BJ (cell line): Measurements from ENCODE around the gene MAP3K15. TPM values are rescaled to one million over a fixed set of nuclear protein-coding genes. Genes with fewer than 3 reads are reported as not detected.
"Not testable (repeated sequence)": the region's sequence is repeated elsewhere in the genome, so short reads cannot be mapped to it uniquely, and the experiment has no call there.

Experiments
- CTCF ChIA-PET: fragments of 350-600 bp; formaldehyde crosslinking; extraction: SDS; loops from one replicate; lab custom pipeline; 2021; ENCODE audit warnings: antibody characterized with exemption, inconsistent platforms; lab: Yijun Ruan, JAX
- POLR2A ChIA-PET: fragments of 300-600 bp; sonication (Branson Sonifier 250); formaldehyde crosslinking; extraction: SDS; loops from one replicate; lab custom pipeline; 2021; ENCODE audit warnings: antibody characterized with exemption; lab: Charles Lee
- DNase-seq: peaks from one replicate; pipeline ENCODE4 v3.0.0-alpha.2; 2011; ENCODE audit warnings: low read depth
- H3K27me3 ChIP-seq: 2 replicates; pipeline ENCODE4 v1.6.0; 2011; ENCODE audit warnings: low read length; ENCODE audit not compliant: control insufficient read depth, insufficient read depth
- H3K36me3 ChIP-seq: 2 replicates; pipeline ENCODE4 v1.5.1; 2011; ENCODE audit warnings: low read length; ENCODE audit not compliant: control insufficient read depth, insufficient read depth
- H3K4me3 ChIP-seq: 2 replicates; pipeline ENCODE4 v1.5.1; 2011; ENCODE audit warnings: low read depth, mild to moderate bottlenecking, control low read depth, low read length
- polyA plus RNA-seq: library from polyadenylated mRNA; depleted of rRNA; stranded (reverse); fragments of >200 nt; gene quantifications from 2 replicates; pipeline ENCODE4 v1.2.3, GENCODE V29; 2011
- TF ChIP-seq, protein P1 (sequence below): IDR thresholded peaks from 2 replicates; pipeline ENCODE4 v1.5.1; 2011; ENCODE audit warnings: low read depth, mild to moderate bottlenecking, control low read depth, inconsistent platforms, low read length, moderate library complexity; ENCODE audit not compliant: insufficient read depth

MAP3K15 gene
- polyA plus RNA-seq, 1 experiment: 0.04 TPM

DNA sequence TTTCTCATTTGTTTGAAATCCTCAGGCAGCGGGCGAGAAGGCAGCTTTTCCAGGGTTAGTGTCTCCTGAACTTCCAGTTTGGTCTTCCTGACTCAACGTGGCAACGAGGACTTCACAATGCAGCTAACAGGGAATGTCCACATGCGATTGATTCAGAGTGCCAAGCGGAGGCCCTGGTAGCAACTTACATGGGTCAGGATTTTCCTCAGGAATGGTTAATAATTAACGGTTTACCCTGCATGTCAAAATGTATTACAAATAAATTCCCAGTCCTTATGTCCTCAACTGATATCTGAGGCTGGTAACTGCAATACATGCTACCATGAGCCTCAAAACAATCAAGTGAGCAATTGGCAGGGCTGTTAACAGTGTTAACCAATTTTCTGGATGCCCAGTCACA lies 67.2 kb downstream of the MAP3K15 start:
- no peak overlapping the region for H3K4me3 ChIP-seq
- TF ChIP-seq, protein P1, sequence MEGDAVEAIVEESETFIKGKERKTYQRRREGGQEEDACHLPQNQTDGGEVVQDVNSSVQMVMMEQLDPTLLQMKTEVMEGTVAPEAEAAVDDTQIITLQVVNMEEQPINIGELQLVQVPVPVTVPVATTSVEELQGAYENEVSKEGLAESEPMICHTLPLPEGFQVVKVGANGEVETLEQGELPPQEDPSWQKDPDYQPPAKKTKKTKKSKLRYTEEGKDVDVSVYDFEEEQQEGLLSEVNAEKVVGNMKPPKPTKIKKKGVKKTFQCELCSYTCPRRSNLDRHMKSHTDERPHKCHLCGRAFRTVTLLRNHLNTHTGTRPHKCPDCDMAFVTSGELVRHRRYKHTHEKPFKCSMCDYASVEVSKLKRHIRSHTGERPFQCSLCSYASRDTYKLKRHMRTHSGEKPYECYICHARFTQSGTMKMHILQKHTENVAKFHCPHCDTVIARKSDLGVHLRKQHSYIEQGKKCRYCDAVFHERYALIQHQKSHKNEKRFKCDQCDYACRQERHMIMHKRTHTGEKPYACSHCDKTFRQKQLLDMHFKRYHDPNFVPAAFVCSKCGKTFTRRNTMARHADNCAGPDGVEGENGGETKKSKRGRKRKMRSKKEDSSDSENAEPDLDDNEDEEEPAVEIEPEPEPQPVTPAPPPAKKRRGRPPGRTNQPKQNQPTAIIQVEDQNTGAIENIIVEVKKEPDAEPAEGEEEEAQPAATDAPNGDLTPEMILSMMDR: no peak
- no peaks in the 10 kb centered on the region for H3K27me3 ChIP-seq
- POLR2A ChIA-PET: no interaction called here
- DNase-seq: no peak
- no peaks in the 10 kb centered on the region for H3K36me3 ChIP-seq
- CTCF ChIA-PET: no interaction called here

DNA sequence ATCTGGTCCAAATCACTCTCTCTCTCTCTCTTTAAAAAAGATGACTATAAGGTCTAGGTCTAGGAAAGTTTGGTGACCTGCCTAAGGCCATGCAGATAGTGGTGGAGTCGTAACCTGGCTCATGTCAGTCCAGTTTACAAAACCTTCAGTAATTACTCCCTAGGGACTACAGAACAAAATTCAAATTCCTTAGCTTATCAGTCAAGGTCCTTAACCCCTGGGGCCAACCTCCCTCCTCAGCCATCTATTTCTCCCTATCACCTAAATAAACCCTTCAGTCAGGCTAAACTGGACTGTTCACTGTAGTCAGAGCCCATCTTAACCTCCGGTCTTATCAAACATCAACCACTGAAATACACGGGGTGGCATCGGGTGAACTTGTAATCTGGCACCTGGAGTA lies 68.9 kb downstream of the MAP3K15 start:
- Histone ChIP-seq H3K36me3 (no peaks in the 10 kb centered on the region), H3K27me3 (no peaks in the 10 kb centered on the region), H3K4me3 (no peak overlapping the region)
- POLR2A ChIA-PET: no interaction called here
- DNase-seq: no peak
- CTCF ChIA-PET: no interaction called here
- TF ChIP-seq, protein P1: no peak

DNA sequence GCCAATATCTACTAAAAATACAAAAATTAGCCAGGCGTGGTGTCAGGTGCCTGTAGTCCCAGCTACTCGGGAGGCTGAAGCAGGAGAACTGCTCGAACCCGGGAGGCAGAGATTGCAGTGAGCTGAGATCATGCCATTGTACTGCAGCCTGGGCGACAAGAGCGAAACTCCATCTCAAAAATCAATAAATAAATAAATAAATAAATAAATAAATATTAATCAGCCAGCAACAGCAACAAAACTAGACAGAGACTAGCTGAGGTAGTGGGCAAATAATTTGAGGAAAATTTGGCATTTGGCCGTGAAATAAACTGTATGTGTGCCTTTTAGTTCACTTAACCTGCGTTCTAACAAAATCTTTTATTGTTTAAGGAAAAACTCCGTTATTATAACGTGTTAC lies 69.5 kb downstream of the MAP3K15 start:
- H3K4me3 ChIP-seq, H3K27me3 ChIP-seq, POLR2A ChIA-PET, CTCF ChIA-PET, DNase-seq, H3K36me3 ChIP-seq: not testable (repeated sequence)

DNA sequence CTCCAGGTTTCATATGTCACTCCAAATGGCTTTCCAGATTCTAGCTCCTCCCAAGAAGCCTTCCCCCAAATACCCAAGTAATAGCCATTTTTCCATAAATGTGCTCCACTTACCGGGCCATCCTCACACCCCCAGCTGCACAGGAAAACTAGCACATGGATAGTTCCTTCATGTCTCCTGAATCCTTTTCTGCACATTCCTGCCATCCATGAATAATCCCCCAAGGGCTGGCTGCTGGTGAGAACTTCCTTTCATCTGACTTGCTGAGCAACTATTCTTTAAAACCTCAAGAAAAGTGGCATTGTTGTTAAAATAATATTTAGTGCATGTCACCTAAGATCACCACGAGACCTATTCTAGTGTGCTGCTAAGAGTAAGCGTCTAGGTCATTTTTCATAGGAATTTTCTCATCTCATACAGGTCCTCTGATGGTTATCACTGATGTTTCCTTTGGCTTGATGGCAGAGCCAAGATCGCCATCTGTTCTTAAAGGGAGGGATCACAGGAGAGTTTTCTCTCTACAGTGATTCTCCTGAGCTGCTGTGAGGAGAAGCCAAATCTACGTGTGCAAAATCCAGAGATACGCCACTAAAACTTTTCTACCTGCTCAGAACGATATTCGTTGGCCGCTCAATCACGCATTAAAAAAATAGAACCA lies 71.3 kb downstream of the MAP3K15 start:
- CTCF ChIA-PET: no interaction called here
- TF ChIP-seq, protein P1: no peak
- no peak for DNase-seq

DNA sequence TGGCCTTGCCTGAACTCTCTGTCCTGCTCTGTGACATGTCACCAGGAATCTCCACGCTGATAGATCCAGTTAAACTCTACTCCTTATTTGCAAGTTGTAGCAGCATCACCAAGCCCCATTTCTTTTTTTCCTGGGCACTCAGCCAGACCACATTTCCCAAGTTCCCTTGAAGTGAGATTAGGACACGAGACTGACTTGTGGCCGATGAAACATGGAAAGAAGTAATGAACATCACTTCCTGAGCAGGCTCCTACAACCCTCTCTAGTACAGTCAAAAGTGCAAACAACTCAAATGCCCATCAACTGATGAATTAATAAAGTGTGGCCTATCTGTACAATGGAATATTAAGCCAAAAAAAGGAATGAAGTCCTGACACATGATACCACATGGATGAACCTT lies 74.6 kb downstream of the MAP3K15 start:
- Histone ChIP-seq H3K4me3 (no peak overlapping the region), H3K27me3 (no peaks in the 10 kb centered on the region), H3K36me3 (no peaks in the 10 kb centered on the region)
- TF ChIP-seq, protein P1: no peak
- DNase-seq: no peak
- POLR2A ChIA-PET: no interaction called here
- CTCF ChIA-PET: no interaction called here

More for the DNA sequence above, 71.3 kb downstream of the MAP3K15 start:
- Histone ChIP-seq H3K4me3 (no peak overlapping the region), H3K27me3 (no peaks in the 10 kb centered on the region), H3K36me3 (no peaks in the 10 kb centered on the region)
- POLR2A ChIA-PET: no interaction called here

DNA sequence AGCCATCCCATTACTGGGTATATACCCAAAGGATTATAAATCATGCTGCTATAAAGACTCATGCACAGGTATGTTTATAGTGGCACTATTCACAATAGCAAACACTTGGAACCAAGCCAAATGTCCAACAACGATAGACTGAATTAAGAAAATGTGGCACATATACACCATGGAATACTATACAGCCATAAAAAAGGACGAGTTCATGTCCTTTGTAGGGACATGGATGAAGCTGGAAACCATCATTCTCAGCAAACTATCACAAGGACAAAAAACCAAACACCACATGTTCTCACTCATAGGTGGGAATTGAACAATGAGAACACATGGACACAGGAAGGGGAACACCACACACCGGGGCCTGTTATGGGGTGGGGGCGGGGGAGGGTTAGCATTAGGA lies 92.6 kb downstream of the MAP3K15 start:
- POLR2A ChIA-PET, DNase-seq, H3K4me3 ChIP-seq, H3K27me3 ChIP-seq, H3K36me3 ChIP-seq, CTCF ChIA-PET: not testable (repeated sequence)
